GM12878 (cell line): ENCODE data around the gene RNF115.

Experiments used
- HCFC1 ChIP-seq: fragments of 150-350 bp; IDR thresholded peaks from 2 replicates; pipeline ENCODE4 v1.6.1; 2014; ENCODE audit warnings: low read length
- MEF2A ChIP-seq: IDR thresholded peaks from 2 replicates; pipeline ENCODE4 v1.6.1; 2011; ENCODE audit warnings: low read depth, mild to moderate bottlenecking, low read length, moderate library complexity; ENCODE audit not compliant: insufficient read depth
- NFYB ChIP-seq: IDR thresholded peaks from 2 replicates; pipeline ENCODE4 v1.6.1; 2011; ENCODE audit warnings: low read depth, mild to moderate bottlenecking, low read length, improper control_type of control experiment, moderate library complexity; ENCODE audit not compliant: insufficient read depth
- NRF1 ChIP-seq: conservative IDR thresholded peaks from 2 replicates; pipeline ENCODE4 v1.6.1; 2011; ENCODE audit warnings: mild to moderate bottlenecking, low read depth, low read length, improper control_type of control experiment
- POLR2A ChIP-seq: IDR thresholded peaks from 2 replicates; pipeline ENCODE4 v1.6.1; 2011; ENCODE audit warnings: low read depth, mild to moderate bottlenecking, low read length
- POLR2AphosphoS5 ChIP-seq: IDR thresholded peaks from 2 replicates; pipeline ENCODE4 v1.6.1; 2011; ENCODE audit warnings: mild to moderate bottlenecking, low read length, inconsistent platforms
- SRF ChIP-seq, 2 experiments: IDR thresholded peaks; 2 replicates each; pipeline ENCODE4 v1.6.1; 2011; ENCODE audit warnings: low read depth in 2 of 2, low read length in 2 of 2, mild to moderate bottlenecking in 1 of 2, moderate library complexity in 1 of 2
- SUZ12 ChIP-seq: fragments of 200-600 bp; sonication (generic); IDR thresholded peaks from one replicate; pipeline ENCODE4 v1.6.1; 2018; ENCODE audit warnings: antibody characterized with exemption, mild to moderate bottlenecking; ENCODE audit not compliant: unreplicated experiment
- TF ChIP-seq, protein P1 (sequence below), 3 experiments: IDR thresholded peaks in 2 of 3; conservative IDR thresholded peaks in 1 of 3; 2 replicates each; pipeline ENCODE4 v1.5.1; 2011; ENCODE audit warnings: low read depth in 3 of 3, low read length in 3 of 3, mild to moderate bottlenecking in 3 of 3, control low read depth in 2 of 3, moderate library complexity in 2 of 3, inconsistent platforms in 1 of 3, mixed read lengths in 1 of 3; ENCODE audit not compliant: control insufficient read depth in 2 of 3, insufficient read depth in 1 of 3; ENCODE audit errors: extremely low read depth in 1 of 3
- TF ChIP-seq, protein P2 (sequence below): fragments of 450-650 bp; IDR thresholded peaks from 2 replicates; pipeline ENCODE4 v1.6.1; 2017; ENCODE audit warnings: mild to moderate bottlenecking
- TF ChIP-seq, protein P3 (sequence below): fragments of 450-650 bp; IDR thresholded peaks from 2 replicates; pipeline ENCODE4 v1.6.1; 2017; ENCODE audit warnings: antibody characterized with exemption, mild to moderate bottlenecking, moderate library complexity

DNA sequence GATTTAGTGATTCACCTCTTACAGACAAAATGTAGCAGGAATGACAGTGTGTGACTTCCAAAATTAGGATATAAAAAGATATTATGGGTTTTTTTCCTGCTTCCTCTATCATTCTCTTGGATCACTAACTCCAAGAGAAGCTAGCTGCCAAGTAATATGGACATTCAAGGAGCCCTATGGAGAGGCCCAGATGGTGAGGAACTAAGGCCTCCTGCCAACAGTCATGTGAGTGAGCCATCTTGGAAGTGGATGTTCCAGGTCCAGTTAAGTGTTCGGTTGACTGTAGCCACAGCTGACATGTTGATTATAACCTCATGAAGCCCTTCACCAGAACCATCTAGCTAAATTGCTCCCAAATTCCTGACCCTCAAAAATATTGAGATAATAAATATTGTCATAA, 65.8 kb downstream of the RNF115 start:
- TF ChIP-seq NRF1 (no peak), NFYB (no peak), POLR2A (no peak), POLR2AphosphoS5 (no peak), SRF (IDR thresholded peaks at IDR 0.05; ENCODE audit: low read depth in 2 of 2, low read length in 2 of 2) (no peak), HCFC1 (no peak), SUZ12 (no peak), MEF2A (no peak)
- TF ChIP-seq, protein P1, sequence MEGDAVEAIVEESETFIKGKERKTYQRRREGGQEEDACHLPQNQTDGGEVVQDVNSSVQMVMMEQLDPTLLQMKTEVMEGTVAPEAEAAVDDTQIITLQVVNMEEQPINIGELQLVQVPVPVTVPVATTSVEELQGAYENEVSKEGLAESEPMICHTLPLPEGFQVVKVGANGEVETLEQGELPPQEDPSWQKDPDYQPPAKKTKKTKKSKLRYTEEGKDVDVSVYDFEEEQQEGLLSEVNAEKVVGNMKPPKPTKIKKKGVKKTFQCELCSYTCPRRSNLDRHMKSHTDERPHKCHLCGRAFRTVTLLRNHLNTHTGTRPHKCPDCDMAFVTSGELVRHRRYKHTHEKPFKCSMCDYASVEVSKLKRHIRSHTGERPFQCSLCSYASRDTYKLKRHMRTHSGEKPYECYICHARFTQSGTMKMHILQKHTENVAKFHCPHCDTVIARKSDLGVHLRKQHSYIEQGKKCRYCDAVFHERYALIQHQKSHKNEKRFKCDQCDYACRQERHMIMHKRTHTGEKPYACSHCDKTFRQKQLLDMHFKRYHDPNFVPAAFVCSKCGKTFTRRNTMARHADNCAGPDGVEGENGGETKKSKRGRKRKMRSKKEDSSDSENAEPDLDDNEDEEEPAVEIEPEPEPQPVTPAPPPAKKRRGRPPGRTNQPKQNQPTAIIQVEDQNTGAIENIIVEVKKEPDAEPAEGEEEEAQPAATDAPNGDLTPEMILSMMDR (IDR thresholded peaks at IDR 0.05 in 2 of 3, conservative IDR thresholded peaks at IDR 0.05 in 1 of 3; ENCODE audit: control insufficient read depth in 2 of 3, extremely low read depth in 1 of 3, insufficient read depth in 1 of 3, low read depth in 3 of 3, low read length in 3 of 3) = no peak
- TF ChIP-seq, protein P2, sequence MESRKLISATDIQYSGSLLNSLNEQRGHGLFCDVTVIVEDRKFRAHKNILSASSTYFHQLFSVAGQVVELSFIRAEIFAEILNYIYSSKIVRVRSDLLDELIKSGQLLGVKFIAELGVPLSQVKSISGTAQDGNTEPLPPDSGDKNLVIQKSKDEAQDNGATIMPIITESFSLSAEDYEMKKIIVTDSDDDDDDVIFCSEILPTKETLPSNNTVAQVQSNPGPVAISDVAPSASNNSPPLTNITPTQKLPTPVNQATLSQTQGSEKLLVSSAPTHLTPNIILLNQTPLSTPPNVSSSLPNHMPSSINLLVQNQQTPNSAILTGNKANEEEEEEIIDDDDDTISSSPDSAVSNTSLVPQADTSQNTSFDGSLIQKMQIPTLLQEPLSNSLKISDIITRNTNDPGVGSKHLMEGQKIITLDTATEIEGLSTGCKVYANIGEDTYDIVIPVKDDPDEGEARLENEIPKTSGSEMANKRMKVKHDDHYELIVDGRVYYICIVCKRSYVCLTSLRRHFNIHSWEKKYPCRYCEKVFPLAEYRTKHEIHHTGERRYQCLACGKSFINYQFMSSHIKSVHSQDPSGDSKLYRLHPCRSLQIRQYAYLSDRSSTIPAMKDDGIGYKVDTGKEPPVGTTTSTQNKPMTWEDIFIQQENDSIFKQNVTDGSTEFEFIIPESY = no peak
- TF ChIP-seq, protein P3, sequence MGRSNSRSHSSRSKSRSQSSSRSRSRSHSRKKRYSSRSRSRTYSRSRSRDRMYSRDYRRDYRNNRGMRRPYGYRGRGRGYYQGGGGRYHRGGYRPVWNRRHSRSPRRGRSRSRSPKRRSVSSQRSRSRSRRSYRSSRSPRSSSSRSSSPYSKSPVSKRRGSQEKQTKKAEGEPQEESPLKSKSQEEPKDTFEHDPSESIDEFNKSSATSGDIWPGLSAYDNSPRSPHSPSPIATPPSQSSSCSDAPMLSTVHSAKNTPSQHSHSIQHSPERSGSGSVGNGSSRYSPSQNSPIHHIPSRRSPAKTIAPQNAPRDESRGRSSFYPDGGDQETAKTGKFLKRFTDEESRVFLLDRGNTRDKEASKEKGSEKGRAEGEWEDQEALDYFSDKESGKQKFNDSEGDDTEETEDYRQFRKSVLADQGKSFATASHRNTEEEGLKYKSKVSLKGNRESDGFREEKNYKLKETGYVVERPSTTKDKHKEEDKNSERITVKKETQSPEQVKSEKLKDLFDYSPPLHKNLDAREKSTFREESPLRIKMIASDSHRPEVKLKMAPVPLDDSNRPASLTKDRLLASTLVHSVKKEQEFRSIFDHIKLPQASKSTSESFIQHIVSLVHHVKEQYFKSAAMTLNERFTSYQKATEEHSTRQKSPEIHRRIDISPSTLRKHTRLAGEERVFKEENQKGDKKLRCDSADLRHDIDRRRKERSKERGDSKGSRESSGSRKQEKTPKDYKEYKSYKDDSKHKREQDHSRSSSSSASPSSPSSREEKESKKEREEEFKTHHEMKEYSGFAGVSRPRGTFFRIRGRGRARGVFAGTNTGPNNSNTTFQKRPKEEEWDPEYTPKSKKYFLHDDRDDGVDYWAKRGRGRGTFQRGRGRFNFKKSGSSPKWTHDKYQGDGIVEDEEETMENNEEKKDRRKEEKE = no peak
